ENCODE data around the gene IGF2BP2.

The IGF2BP2 gene

GRCh38 chr3:185852635-185853034 is 27.8 kb upstream of the IGF2BP2 start:
- TF ChIP-seq USF1 (IDR thresholded peaks at IDR 0.05) (no peak), TCF12 (IDR thresholded peaks at IDR 0.05; ENCODE audit: low read depth) (no peak), YY1 (IDR thresholded peaks at IDR 0.05; ENCODE audit: low read depth) (no peak)

- TF ChIP-seq CREB1 (IDR thresholded peaks at IDR 0.05; ENCODE audit: low read depth), result no peak
- peak; percentile 80 for TF ChIP-seq USF1 (IDR thresholded peaks at IDR 0.05)
Observed at GRCh38 chr3:185851959-185852358, 27.1 kb upstream of the IGF2BP2 start.

- TF ChIP-seq EP300 (IDR thresholded peaks at IDR 0.05; ENCODE audit: borderline replicate concordance) (no peak), MAX (IDR thresholded peaks at IDR 0.05) (no peak), REST (IDR thresholded peaks at IDR 0.05; ENCODE audit: low read depth) (no peak), FOXM1 (IDR thresholded peaks at IDR 0.05; ENCODE audit: borderline replicate concordance, low read depth) (no peak), TAF1 (IDR thresholded peaks at IDR 0.05; ENCODE audit: low read depth) (no peak), TCF12 (IDR thresholded peaks at IDR 0.05; ENCODE audit: low read depth) (no peak), NFIC (IDR thresholded peaks at IDR 0.05) (no peak), USF1 (IDR thresholded peaks at IDR 0.05) (no peak), CEBPB (IDR thresholded peaks at IDR 0.05) (no peak)
Observed at GRCh38 chr3:185851046-185851445, 26.2 kb upstream of the IGF2BP2 start.

GRCh38 chr3:185847506-185847905 is 22.7 kb upstream of the IGF2BP2 start:
- no peak for TF ChIP-seq TAF1 (IDR thresholded peaks at IDR 0.05; ENCODE audit: low read depth)
- TF ChIP-seq FOXM1 (IDR thresholded peaks at IDR 0.05; ENCODE audit: borderline replicate concordance, low read depth), result no peak
- no peak for TF ChIP-seq MAX (IDR thresholded peaks at IDR 0.05)
- TF ChIP-seq CREB1 (IDR thresholded peaks at IDR 0.05; ENCODE audit: low read depth), result no peak
- TF ChIP-seq NFIC (IDR thresholded peaks at IDR 0.05), result no peak
- no peak for TF ChIP-seq TEAD4 (IDR thresholded peaks at IDR 0.05)
- no peak for TF ChIP-seq REST (IDR thresholded peaks at IDR 0.05; ENCODE audit: low read depth)
- TF ChIP-seq USF1 (IDR thresholded peaks at IDR 0.05), result no peak
- TF ChIP-seq EGR1 (IDR thresholded peaks at IDR 0.05), result no peak
- TF ChIP-seq CEBPB (IDR thresholded peaks at IDR 0.05), result no peak
- TF ChIP-seq RAD21 (IDR thresholded peaks at IDR 0.05; ENCODE audit: low read depth), result no peak
- no peak for TF ChIP-seq TCF12 (IDR thresholded peaks at IDR 0.05; ENCODE audit: low read depth)
- TF ChIP-seq ZBTB7A (IDR thresholded peaks at IDR 0.05; ENCODE audit: low read depth), result no peak
- TF ChIP-seq YY1 (IDR thresholded peaks at IDR 0.05; ENCODE audit: low read depth), result no peak
- no peak for TF ChIP-seq EP300 (IDR thresholded peaks at IDR 0.05; ENCODE audit: borderline replicate concordance)

- TF ChIP-seq FOXM1 (IDR thresholded peaks at IDR 0.05; ENCODE audit: borderline replicate concordance, low read depth) (no peak), TEAD4 (IDR thresholded peaks at IDR 0.05) (no peak), YY1 (IDR thresholded peaks at IDR 0.05; ENCODE audit: low read depth) (no peak), CEBPB (IDR thresholded peaks at IDR 0.05) (no peak), REST (IDR thresholded peaks at IDR 0.05; ENCODE audit: low read depth) (no peak)
Observed at GRCh38 chr3:185846037-185846436, 21.2 kb upstream of the IGF2BP2 start.

All from Ishikawa (cell line).